Pancreas (tissue), 10 donors: Measurements from ENCODE around the gene MEP1A. TPM values are rescaled to one million over a fixed set of nuclear protein-coding genes. Genes with fewer than 3 reads are reported as not detected.
"Not testable (repeated sequence)": the region's sequence is repeated elsewhere in the genome, so short reads cannot be mapped to it uniquely, and the experiment has no call there.

Source experiments
- ATAC-seq, 4 donors: fragments of 200-7000 bp; cut with Tn5 transposase; one replicate each; pipeline versions ENCODE4 v1.8.0 to v1.9.1; 2020; ENCODE audit warnings: mild to moderate bottlenecking in 4 of 4, moderate library complexity in 4 of 4
- DNase-seq, 6 donors: peaks; one replicate each; pipeline ENCODE4 v3.0.0-alpha.2; 2020
- FAIRE-seq: peaks from 2 replicates; lab custom pipeline; 2012; peaks lifted over from hg19 to GRCh38; lab: Jason Lieb, UNC
- H3K27ac ChIP-seq, 4 donors: fragments of 200-600 bp; sonication (generic); 1 replicate in 3 of 4; 2 replicates in 1 of 4; pipeline versions ENCODE4 v1.5.0 to v1.8.0; 2020
- H3K27me3 ChIP-seq, 4 donors: fragments of 200-600 bp; one replicate each; pipeline ENCODE4 v1.8.0; 2021
- H3K36me3 ChIP-seq, 3 donors: fragments of 200-600 bp; sonication (generic) in 1 of 3; one replicate each; pipeline versions ENCODE4 v1.5.0 to v1.8.0; 2020 to 2021
- H3K4me1 ChIP-seq, 3 donors: fragments of 200-600 bp; one replicate each; pipeline ENCODE4 v1.8.0; 2021
- H3K4me3 ChIP-seq, 4 donors: fragments of 200-600 bp; sonication (generic) in 2 of 4; one replicate each; pipeline versions ENCODE4 v1.5.0 to v1.8.0; 2020 to 2021
- H3K9me3 ChIP-seq, 4 donors: fragments of 200-600 bp; one replicate each; pipeline ENCODE4 v1.8.0; 2021
- CTCF ChIP-seq, 4 donors: fragments of 200-600 bp; sonication (generic) in 3 of 4; IDR thresholded peaks; one replicate each; pipeline versions ENCODE4 v1.5.0 to v1.8.0; 2021; ENCODE audit warnings: antibody characterized with exemption in 4 of 4
- WGBS, 2 donors: extraction: QIAGEN DNeasy Blood & Tissue Kit; methylation state at CpG; one replicate each; pipeline ENCODE4 v1.1.7; 2013; 5-methylcytosine and 5-hydroxymethylcytosine counted together
- intact Hi-C, 3 donors: fragments of 100-400 bp; cut with DNase I; formaldehyde crosslinking; loops; one replicate each; pipeline versions ENCODE4 v1.11.1 to v1.14.2; 2022
- polyA plus RNA-seq, 2 donors: library from polyadenylated mRNA; stranded (reverse); fragments of 200-250 nt; gene quantifications; one replicate each; pipeline ENCODE4 v1.2.3, GENCODE V29; 2013
- total RNA-seq, 6 donors: library from RNA; stranded (reverse); fragmentation: NEBNext Ultra II Directional in 4 of 6; extraction: Animal tissue kit (Norgen Biotek cat#: 25700) in 4 of 6; gene quantifications; one replicate each; pipeline versions ENCODE4 v1.2.1 to v1.2.4, GENCODE V29; 2021 to 2023
- donor health status: healthy with polysubstance abuse.
- donor health status: DM: no; HTN: no; CAD: no; lungs with moderate emphysema.
- donor health status: DM: no; HTN: no; CAD: no.
- donor health status: control.
- donor health status: control.
- donor health status: Bipolar disorder and iron deficiency.
- donor health status: DM: yes; HTN: yes; CAD: no.
- donor health status: DM: no; HTN: no; CAD: no.
- donor health status: DM: no; HTN: no; CAD: no.
- donor health status: DM: yes; HTN: yes; CAD: no.

The MEP1A gene, protein sequence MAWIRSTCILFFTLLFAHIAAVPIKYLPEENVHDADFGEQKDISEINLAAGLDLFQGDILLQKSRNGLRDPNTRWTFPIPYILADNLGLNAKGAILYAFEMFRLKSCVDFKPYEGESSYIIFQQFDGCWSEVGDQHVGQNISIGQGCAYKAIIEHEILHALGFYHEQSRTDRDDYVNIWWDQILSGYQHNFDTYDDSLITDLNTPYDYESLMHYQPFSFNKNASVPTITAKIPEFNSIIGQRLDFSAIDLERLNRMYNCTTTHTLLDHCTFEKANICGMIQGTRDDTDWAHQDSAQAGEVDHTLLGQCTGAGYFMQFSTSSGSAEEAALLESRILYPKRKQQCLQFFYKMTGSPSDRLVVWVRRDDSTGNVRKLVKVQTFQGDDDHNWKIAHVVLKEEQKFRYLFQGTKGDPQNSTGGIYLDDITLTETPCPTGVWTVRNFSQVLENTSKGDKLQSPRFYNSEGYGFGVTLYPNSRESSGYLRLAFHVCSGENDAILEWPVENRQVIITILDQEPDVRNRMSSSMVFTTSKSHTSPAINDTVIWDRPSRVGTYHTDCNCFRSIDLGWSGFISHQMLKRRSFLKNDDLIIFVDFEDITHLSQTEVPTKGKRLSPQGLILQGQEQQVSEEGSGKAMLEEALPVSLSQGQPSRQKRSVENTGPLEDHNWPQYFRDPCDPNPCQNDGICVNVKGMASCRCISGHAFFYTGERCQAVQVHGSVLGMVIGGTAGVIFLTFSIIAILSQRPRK
- 1 to 10 TPM in 2 of 6 donors, under 1 TPM in 4; 0.09 to 2.7 (median 0.37) TPM for total RNA-seq
- under 1 TPM; 0.02 to 0.34 TPM for polyA plus RNA-seq

- intact Hi-C loops, result no loop called here
- 27 to 30% methylated on average over 8 of the region's 8 CpGs for WGBS, 2 donors
- H3K4me3 ChIP-seq, result peak within 1 kb of the TSS in 2 of 4 donors; percentile 2 to 8
These were observed at the start of gene MEP1A for GRCh38 chr6:46793138-46793537. TSS of gene MEP1A (plus strand) at chr6:46793389. CDS start at chr6:46793399, 10 bp downstream.

DNA sequence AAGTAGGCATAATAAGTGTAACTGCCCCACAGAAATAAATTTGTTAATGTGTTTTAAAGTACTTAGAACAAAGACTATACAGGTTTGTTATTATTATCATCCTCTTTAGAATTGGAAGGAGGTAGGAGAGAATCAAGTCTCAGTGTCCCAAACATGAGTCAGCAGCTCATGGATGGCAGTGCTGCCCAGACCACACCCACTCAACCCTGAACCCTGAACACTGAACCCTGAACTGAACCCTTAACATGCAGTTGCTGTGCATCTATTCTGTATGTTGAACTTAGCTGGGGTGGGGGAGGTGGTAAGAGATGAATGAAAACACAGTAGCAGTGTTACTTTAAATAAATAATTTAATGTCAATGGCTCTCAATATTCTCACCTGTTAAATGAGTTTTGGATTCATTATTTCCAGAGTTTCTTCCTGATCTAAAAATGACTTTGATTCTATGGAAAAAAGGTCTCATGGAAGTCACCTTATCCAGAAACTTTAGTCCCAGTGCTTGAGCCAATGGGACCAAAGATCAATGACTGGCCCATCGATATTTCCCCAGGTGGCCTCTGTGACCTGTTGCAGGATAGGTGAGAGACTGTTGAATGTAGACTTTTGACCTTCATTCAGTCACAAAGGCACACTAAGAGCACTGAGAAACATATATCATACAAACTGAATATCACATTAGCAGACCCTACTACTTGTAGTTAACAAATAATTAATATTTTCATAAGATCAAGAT, 49.6 kb upstream of the MEP1A start:
- no peak for TF ChIP-seq CTCF (IDR thresholded peaks at IDR 0.05)
- WGBS, 2 donors, result 74 to 79% methylated on average over 1 of the region's 1 CpG
- ATAC-seq (no peak), FAIRE-seq (no peak), DNase-seq (no peak)
- Histone ChIP-seq H3K27ac (no peak overlapping the region), H3K4me3 (no peak overlapping the region), H3K27me3 (no peaks in the 10 kb centered on the region), H3K36me3 (no peaks in the 10 kb centered on the region), H3K9me3 (no peaks in the 10 kb centered on the region), H3K4me1 (no peaks in the 10 kb centered on the region)
- intact Hi-C loops, result no loop called here

More at GRCh38 chr6:46793138-46793537, at the start of gene MEP1A:
- Histone ChIP-seq H3K9me3 (no peaks in the 10 kb centered on the region), H3K27ac (no peak within 1 kb of the TSS), H3K36me3 (no peaks in the 10 kb centered on the region), H3K27me3 (no peaks in the 10 kb centered on the region), H3K4me1 (peaks cover 0 to 19% (median 10%) of the 10 kb centered on the region in 3 donors)
- no peak for DNase-seq
- FAIRE-seq, result no peak
- peak; percentile 18 to 68 (median 52) for ATAC-seq
- no peak for TF ChIP-seq CTCF (IDR thresholded peaks at IDR 0.05)

DNA sequence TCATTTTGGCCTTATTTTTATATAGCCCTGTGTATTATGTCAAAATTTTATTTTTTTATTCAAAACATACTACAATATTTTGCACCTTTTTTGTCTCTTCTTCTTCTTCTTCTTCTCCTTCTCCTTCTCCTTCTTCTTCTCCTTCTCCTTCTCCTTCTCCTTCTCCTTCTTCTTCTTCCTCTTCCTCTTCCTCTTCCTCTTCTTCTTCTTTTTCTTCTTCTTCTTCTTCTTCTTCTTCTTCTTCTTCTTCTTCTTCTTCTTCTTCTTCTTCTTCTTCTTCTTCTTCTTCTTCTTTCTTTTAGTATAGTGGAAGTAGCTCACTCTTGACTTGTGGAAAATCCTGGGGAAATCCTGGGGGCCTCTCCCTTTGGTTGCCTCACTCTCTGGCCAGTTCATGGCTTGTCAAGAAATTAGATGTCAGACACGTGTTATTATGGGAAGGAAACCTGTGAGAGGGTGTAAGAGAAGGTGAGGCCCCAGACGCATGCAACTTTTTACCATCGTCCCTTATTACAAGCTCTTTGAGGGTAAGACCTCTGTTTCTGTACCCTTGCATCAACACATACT, 48.9 kb upstream of the MEP1A start:
- intact Hi-C loops, DNase-seq, H3K9me3 ChIP-seq, H3K27ac ChIP-seq, H3K36me3 ChIP-seq, H3K4me3 ChIP-seq, H3K4me1 ChIP-seq, FAIRE-seq, H3K27me3 ChIP-seq, ATAC-seq: not testable (repeated sequence)
- 66 to 79% methylated on average over 3 of the region's 3 CpGs for WGBS, 2 donors

DNA sequence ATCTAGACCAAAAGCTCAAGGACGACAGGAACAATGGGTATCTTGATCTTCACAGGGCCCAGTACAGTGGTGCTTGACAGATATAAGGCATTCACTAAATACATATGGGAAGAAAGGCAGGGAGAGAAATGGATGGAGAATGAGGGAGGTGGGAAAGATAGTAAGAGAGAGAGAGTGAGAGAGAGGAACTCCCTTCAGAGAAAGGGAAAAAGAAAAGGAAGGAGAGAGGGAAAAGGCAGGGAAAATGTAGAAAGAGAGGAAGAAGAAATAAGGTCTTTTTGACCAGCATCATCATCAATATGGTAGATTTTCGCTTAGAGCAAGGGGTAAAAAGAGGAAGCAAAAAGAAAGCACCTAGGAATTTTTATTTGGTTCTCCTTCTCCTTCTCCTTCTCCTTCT, 47.2 kb upstream of the MEP1A start:
- 49 to 56% methylated on average over 2 of the region's 2 CpGs for WGBS, 2 donors
- Histone ChIP-seq H3K4me3 (no peak overlapping the region), H3K36me3 (no peaks in the 10 kb centered on the region), H3K27ac (no peak overlapping the region), H3K27me3 (no peaks in the 10 kb centered on the region), H3K4me1 (no peaks in the 10 kb centered on the region), H3K9me3 (no peaks in the 10 kb centered on the region)
- TF ChIP-seq CTCF (IDR thresholded peaks at IDR 0.05), result no peak
- ATAC-seq (no peak), DNase-seq (no peak), FAIRE-seq (no peak)
- intact Hi-C loops, result no loop called here

- intact Hi-C loops, result no loop called here
- 83 to 88% methylated on average over 1 of the region's 1 CpG for WGBS, 2 donors
- FAIRE-seq, result no peak
These were observed 46.5 kb upstream of the MEP1A start, which contains the start of gene ANKRD66 for GRCh38 chr6:46746696-46747095. TSS of gene ANKRD66 (plus strand) at chr6:46746933. CDS start at chr6:46751949, 5,016 bp downstream.

More at GRCh38 chr6:46746696-46747095, 46.5 kb upstream of the MEP1A start, which contains the start of gene ANKRD66:
- H3K27me3 ChIP-seq, result no peaks in the 10 kb centered on the region
- DNase-seq, result no peak
- H3K36me3 ChIP-seq, result no peaks in the 10 kb centered on the region
- no peak for ATAC-seq
- H3K9me3 ChIP-seq, result no peaks in the 10 kb centered on the region
- no peak within 1 kb of the TSS for H3K4me3 ChIP-seq
- TF ChIP-seq CTCF (IDR thresholded peaks at IDR 0.05), result no peak
- no peaks in the 10 kb centered on the region for H3K4me1 ChIP-seq
- H3K27ac ChIP-seq, result no peak within 1 kb of the TSS
